ENCODE results near the gene PLEKHG7.

DNA sequence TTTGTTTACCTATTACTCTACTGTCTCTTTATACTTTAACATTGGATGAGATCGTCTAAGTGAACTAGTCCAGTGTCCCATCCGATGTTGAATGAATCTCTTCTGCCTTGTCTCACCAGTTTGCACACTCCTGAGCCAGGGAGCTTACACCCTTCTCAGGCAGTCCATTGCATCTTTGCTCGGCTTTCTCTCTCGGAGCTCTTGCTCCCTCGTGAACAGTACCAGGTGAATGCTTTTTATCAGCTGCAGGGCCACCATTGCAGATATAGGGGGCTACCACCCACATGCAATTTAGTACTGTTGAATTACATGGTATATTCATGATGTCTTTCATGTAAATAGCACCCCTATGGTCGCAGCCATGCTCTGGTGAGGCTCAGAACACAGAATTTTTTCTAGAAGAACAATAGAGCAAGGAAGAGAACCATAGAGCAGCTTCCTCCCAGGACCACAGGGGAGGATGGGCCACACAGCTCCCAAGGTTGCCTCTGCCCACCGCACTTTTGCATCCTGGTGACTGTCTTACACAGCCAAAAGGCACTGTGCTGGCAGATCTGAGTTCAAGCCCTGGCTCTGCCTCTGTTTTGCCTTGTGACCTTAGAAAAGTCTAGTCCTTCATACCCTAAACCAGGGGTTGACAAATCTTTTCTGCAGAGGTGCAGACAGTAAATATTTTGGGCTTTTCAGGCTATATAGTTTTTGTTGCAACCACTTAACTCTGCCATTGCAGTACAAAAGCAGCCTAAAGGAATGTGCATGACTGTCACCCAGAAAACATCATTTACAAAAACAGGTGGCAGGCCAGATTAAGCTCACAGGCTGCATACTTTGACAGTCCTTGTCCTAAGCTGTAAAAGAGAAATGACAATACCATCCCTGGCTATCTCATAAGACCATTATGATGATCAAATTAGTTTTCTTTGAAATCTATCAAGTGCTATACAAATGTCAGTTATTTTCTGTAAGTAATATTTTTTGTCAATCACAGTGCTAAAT is 35.4 kb downstream of the PLEKHG7 start:
- TF ChIP-seq POLR2A (IDR thresholded peaks at IDR 0.05; ENCODE audit: low read depth, low read length) (no peak), POLR2AphosphoS5 (IDR thresholded peaks at IDR 0.05; ENCODE audit: low read depth, low read length) (no peak), TAF1 (IDR thresholded peaks at IDR 0.05; ENCODE audit: low read depth, low read length) (no peak), PAX5 (IDR thresholded peaks at IDR 0.05; ENCODE audit: insufficient read depth, low read length, severe bottlenecking) (no peak), POU2F2 (IDR thresholded peaks at IDR 0.05; ENCODE audit: low read depth, low read length) (no peak)

All from GM12891 (cell line).